Astrocyte of the cerebellum (primary cell): ENCODE measurements around the gene PRKACA.
A peak's percentile ranks its signal among the peaks of the same experiment; 100 is the strongest.

Source experiments
- DNase-seq: peaks from one replicate; pipeline ENCODE4 v3.0.0-alpha.2; 2011; ENCODE audit warnings: low read depth
- H3K4me3 ChIP-seq: 2 replicates; pipeline ENCODE4 v1.5.1; 2011; ENCODE audit warnings: mild to moderate bottlenecking, low read depth, low read length, moderate library complexity
- in situ Hi-C: cut with HindIII; loops from 2 replicates; pipeline ENCODE4 v1.10.0; 2017; ENCODE audit warnings: low sequenced_read_pairs
- TF ChIP-seq, protein P1 (sequence below): IDR thresholded peaks from 2 replicates; pipeline ENCODE4 v1.5.1; 2012; ENCODE audit warnings: low read length, low read depth, moderate library complexity, mild to moderate bottlenecking; ENCODE audit errors: missing control alignments

The PRKACA gene

GRCh38 chr19:14096272-14096992 lies 21.1 kb downstream of the PRKACA start:
- no peak for DNase-seq

GRCh38 chr19:14094854-14095253 lies 22.7 kb downstream of the PRKACA start:
- no peak for DNase-seq
- TF ChIP-seq, protein P1, sequence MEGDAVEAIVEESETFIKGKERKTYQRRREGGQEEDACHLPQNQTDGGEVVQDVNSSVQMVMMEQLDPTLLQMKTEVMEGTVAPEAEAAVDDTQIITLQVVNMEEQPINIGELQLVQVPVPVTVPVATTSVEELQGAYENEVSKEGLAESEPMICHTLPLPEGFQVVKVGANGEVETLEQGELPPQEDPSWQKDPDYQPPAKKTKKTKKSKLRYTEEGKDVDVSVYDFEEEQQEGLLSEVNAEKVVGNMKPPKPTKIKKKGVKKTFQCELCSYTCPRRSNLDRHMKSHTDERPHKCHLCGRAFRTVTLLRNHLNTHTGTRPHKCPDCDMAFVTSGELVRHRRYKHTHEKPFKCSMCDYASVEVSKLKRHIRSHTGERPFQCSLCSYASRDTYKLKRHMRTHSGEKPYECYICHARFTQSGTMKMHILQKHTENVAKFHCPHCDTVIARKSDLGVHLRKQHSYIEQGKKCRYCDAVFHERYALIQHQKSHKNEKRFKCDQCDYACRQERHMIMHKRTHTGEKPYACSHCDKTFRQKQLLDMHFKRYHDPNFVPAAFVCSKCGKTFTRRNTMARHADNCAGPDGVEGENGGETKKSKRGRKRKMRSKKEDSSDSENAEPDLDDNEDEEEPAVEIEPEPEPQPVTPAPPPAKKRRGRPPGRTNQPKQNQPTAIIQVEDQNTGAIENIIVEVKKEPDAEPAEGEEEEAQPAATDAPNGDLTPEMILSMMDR, result no peak
- in situ Hi-C loops, result no loop called here
- H3K4me3 ChIP-seq, result no peak overlapping the region

More at GRCh38 chr19:14096272-14096992, 21.1 kb downstream of the PRKACA start:
- TF ChIP-seq, protein P1, result peak; percentile 11
- in situ Hi-C loops, result no loop called here
- no peak overlapping the region for H3K4me3 ChIP-seq

GRCh38 chr19:14093117-14093823 lies 24.3 kb downstream of the PRKACA start:
- in situ Hi-C loops, result no loop called here
- TF ChIP-seq, protein P1, result no peak
- no peak for DNase-seq
- H3K4me3 ChIP-seq, result no peak overlapping the region

- in situ Hi-C loops, result no loop called here
- DNase-seq, result no peak
- peak overlapping the region; percentile 54 for H3K4me3 ChIP-seq
- TF ChIP-seq, protein P1, result no peak
Measured at GRCh38 chr19:14091813-14092462, 25.6 kb downstream of the PRKACA start.

DNA sequence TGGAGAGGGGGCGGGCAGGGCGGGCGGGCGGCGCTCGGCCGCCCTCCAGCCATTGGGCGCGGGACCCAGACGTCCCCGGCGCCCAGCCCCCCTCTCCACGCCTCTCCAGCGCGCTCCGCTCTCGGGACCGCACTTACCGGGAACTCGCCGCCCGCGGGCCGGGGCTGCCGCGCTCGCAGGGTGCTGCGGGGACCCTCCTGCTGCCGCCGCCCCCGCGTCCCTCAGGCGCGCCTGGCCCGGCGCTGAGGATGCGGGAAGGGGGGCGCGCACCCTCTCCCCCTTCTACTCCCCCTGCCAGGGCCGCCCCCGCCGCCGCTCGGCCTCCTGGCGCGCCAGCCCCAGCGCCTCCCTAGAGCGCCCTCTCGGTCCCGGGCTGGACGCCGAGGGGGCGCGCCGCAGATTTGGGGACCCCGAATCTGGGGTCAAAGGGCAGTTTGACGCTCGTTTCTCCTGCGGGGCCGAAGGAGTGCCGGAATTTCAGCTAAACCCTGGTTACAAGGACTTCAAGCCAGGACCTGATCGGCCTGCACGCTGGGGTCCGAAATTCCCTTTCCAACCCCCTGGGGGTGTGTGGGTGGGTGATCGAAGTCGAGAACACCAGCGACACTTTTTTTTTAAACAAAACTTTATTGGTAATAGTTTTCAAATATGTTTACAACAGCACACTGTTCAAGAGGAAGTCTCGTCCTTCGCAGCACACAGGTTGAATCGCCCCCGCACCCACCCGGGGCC lies 26.3 kb downstream of the PRKACA start:
- TF ChIP-seq, protein P1, result no peak
- DNase-seq, result no peak
- in situ Hi-C loops, result no loop called here
- H3K4me3 ChIP-seq, result peak overlapping the region; percentile 54

- H3K4me3 ChIP-seq, result peak within 1 kb of the TSS; percentile 54
- in situ Hi-C loops, result no loop called here
- peak; percentile 77 for DNase-seq
- TF ChIP-seq, protein P1, result no peak
Measured at GRCh38 chr19:14090509-14091080, 27.0 kb downstream of the PRKACA start, which contains the start of gene SAMD1. Gene SAMD1 (minus strand): TSS chr19:14090751.
